HEK293 (cell line): ENCODE measurements around the gene MTUS2.

ENCODE experiments used
- CTCF ChIP-seq: fragments of 450-650 bp; formaldehyde crosslinking; IDR thresholded peaks from 2 replicates; pipeline ENCODE4 v1.5.1; 2016; ENCODE audit warnings: missing biosample characterization, missing genetic modification characterization
- INSM2 ChIP-seq: fragments of 450-650 bp; formaldehyde crosslinking; IDR thresholded peaks from 2 replicates; pipeline ENCODE4 v1.5.1; 2016; ENCODE audit warnings: missing biosample characterization, missing genetic modification characterization
- ZNF26 ChIP-seq: fragments of 450-650 bp; formaldehyde crosslinking; IDR thresholded peaks from 2 replicates; pipeline ENCODE4 v1.5.1; 2016; ENCODE audit warnings: missing biosample characterization, missing genetic modification characterization
- ZNF311 ChIP-seq: fragments of 450-650 bp; formaldehyde crosslinking; IDR thresholded peaks from 2 replicates; pipeline ENCODE4 v1.5.1; 2017; ENCODE audit warnings: missing biosample characterization, missing genetic modification characterization, borderline replicate concordance
- ZNF521 ChIP-seq: fragments of 450-650 bp; formaldehyde crosslinking; IDR thresholded peaks from 2 replicates; pipeline ENCODE4 v1.5.1; 2017; ENCODE audit warnings: missing biosample characterization, mild to moderate bottlenecking, missing genetic modification characterization

GRCh38 chr13:29484236-29484635 is 664.1 kb downstream of the MTUS2 start:
- TF ChIP-seq ZNF521 (tag by site-specific recombination) (no peak), ZNF311 (tag by site-specific recombination) (no peak), CTCF (no peak), INSM2 (no peak), ZNF26 (tag by site-specific recombination) (no peak)
